GM18868 (cell line): ENCODE results near the gene JADE3.
A peak's percentile ranks its signal among the peaks of the same experiment; 100 is the strongest.
"Not testable (repeated sequence)": the region's sequence is repeated elsewhere in the genome, so short reads cannot be mapped to it uniquely, and the experiment has no call there.

Experiments used
- ATAC-seq: cut with Tn5 transposase; IDR thresholded peaks from one replicate; pipeline ENCODE4 v1.9.1; 2021; ENCODE audit warnings: mild to moderate bottlenecking, moderate library complexity; ENCODE audit not compliant: unreplicated experiment

Gene JADE3

DNA sequence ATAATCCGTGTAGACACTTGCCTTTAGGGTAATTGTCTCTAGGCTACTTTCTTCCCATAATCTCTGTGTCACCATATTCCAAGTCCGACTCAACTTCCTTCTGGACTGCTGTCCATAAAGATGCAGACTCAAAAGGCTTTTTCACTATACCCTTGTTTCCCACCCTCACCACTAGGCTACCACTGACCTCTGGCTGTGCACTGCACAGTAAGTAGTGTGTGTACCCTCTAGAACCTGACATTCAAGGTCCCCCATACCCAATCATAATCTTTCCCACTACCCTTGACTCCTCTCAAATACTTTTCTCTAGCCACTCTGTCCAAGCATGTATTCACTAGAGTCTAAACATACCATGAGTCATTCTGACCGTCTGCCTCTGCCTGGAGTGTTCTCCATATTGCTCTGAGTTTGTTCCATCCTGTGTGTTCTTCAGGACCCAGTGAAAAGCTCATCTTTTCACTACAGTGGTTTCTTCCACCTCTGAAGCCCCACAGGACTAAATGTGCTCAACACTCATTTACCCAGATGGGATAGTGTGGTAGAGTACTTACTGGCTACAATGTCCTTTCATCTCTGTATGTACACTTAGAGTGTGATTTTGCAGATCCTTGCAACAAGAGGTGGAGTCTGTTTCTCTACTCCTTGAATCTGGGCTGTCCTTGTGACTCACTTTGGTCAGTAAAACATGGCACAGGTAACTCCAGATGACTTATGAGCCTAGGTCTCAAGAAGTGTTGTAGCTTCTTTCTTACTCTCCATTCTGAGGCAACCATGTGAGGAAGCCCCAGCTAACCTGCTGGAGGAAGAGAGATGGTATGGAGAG lies 17.4 kb downstream of the JADE3 start:
- no peak for ATAC-seq

DNA sequence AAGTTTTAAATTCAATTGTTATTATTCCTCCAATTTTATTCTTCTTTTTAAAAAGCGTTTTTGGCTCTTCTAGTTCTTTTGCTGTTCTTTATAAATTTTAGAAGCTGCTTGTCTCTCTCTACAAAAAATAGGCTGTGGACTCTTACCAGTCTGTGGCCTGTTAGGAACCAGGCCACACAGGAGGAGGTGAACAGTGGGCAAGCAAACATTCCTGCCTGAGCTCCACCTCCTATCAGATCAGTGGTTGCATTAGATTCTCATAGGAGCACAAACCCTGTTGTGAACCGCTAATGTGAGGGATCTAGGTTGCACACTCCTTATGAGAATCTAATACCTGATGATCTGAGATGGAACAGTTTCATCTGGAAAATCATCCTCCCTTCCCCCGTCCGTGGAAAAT lies 23.1 kb downstream of the JADE3 start:
- no peak for ATAC-seq

DNA sequence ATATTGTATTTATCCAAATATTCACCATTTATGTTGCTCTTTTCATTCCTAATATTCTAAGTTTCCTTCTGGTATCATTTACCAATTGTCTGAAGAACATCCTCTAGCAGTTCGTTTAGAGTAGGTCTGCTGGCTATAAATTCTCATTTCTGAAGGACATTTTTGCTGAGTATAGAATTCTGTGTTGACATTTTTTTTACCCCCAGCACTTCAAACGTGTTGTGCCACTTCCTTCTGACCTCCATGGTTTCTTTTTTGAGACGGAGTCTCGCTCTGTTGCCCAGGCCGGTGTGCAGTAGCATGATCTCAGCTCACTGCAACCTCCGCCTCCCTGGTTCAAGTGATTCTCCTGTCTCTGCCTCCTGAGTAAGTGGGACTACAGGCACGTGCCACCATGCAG lies 26.4 kb downstream of the JADE3 start:
- ATAC-seq: no peak

DNA sequence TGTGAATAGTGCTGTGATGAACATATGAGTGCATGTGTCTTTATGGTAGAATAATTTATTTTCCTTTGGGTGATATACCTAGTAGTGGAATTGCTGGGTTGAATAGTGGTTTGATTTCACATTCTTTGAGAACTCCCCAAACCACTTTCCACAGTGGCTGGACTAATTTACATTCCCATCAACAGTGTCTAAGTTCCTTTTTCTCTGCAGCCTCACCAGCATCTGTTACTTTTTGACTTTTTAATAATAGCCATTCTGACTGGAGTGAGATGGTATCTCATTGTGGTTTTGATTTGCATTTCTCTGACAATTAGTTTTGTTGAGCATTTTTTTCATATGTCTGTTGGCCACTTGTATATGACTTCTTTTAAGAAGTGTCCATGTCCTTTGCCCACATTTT lies 29.1 kb downstream of the JADE3 start:
- ATAC-seq: no peak

DNA sequence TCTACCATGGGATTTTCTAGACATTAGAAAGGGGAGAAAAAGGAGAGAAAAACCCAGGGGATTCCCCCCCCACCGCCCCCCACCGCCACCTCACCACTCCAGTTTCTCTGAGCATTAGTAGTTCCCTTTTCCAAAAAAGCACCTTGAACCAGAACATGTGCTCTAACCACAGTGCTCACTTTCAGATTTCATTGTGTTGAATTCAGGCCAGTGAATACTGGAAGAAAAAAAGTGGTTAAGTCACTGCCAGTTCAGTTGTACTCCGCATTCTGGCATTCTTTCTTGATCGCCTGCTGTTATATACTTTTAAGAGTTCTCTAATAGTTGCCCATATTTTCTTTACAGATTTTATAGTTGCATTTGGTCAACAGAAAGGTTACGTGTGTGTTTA lies 40.9 kb downstream of the JADE3 start:
- peak; percentile 90 for ATAC-seq

DNA sequence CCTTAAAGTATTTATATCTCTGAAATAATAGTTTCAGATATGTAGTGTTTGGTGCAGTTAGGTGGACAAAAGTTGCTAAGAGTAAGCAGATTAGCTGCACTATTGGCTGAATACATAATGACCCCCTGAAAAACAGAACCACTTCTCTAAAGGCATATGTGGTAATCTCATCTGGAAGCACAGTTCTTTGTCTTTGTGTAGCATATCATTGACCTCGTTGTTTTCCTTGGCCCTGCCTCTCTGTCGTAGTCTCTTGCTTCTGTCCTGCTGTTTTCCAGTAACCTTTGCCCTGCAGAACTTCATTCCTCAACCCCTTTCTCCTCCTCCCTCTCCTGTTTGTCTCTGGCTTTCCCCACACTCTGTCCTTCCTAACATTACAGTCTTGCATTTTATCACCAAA lies 41.4 kb downstream of the JADE3 start:
- ATAC-seq: peak; percentile 54

DNA sequence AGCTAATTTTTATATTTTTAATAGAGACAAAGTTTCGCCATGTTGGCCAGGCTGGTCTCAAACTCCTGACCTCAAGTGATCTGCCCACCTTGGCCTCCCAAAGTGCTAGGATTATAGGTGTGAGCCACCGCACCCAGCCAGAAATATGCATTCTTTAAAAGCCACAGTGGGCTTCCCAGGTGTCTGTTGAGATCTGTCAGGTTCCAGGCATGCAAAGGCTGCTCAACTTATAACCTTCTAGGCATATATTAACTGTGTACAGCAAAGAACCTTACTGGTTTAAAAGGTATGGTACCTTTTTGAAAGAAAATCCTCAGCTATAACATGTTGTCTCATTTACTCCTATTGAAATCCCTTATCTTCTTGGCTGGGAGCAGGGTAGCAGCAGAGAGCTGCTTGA lies 42.5 kb downstream of the JADE3 start:
- no peak for ATAC-seq

DNA sequence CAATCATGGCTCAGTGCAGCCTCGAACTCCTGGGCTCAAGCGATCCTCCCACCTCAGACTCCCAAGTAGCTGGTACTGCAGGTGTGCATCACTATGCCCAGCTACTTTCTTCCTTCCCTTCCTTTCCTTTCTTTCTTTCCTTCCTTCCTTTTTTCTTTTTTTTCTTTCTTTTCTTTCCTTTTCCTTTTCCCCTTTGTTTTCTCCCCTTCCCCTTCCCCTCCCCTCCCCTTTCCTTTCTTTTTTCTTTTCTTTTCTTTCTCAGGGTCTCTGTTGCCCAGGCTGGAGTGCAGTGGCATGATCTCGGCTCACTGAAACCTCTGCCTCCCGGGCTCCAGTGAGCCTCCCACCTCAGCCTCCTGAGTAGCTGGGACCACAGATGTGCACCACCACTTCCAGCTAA lies 44.4 kb downstream of the JADE3 start:
- not testable (repeated sequence) for ATAC-seq

DNA sequence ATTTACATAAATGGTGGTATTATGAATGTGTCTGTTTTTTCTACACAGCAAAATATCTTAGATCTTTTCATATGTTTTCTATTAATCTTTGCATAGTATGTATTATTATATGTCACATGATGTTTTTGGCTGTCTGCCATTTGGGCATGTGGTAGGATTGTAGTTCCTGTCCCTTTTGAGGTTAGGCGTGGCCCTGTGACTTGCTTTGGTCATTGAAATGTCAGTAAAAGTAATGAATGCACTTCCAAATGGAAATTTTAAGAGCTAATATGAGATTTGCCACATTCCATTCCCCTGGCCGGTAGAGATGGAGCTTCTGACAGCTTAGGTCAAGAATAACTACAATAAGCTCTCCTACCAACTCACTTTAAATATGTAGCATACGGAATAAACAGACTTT lies 45.1 kb downstream of the JADE3 start:
- no peak for ATAC-seq

DNA sequence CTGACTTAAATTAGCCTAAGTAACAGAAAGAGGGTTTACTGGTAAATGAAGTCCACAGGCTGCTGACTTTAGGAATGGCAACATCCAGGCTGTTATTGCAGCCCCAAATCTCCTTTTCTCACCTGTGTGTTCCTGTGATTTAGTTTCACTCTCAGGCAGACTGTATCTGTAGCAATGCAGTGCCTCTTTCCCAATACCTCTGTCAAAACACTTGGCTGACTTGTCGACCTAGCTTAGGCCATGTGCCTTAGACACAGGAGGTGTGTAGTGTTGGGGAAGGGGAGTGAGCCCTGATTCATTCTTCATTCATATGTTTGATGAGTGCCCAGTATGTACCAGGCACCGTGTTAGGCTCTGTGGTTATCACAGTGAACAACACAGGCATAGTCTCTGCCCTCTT lies 46.9 kb downstream of the JADE3 start:
- no peak for ATAC-seq

DNA sequence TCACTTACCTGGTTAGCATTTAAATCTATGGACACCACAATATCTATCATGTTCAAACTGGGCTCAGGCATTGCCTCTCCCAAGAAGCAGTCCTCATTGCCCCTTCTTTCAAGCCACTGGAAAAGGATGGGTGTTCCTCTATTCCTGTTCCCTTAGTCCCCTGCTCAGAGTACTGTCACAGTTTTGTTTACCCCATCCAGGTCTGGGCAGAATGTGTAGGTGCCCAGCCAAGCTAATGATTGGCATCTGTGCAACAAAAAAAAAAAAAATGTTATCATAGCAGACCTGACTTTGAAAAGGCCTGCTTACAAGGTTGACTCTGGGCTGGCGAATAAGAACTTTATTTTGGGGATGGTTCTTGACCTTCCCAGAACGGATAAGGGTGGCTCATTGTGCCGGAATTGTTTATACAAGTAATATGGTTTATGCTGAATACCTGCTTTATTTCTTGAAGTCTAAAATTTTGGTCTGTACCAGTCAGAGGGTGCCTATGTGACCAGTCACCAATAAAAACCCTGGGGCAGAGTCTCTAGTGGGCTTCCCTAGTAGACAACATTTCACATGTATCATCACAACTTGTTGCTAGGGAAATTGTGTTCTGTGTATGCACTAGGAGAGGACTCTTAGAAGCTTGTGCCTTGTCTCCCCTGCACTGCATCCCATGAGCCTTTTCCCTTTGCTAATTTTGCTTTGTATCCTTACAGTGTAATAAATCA lies 47.9 kb downstream of the JADE3 start:
- ATAC-seq: no peak

DNA sequence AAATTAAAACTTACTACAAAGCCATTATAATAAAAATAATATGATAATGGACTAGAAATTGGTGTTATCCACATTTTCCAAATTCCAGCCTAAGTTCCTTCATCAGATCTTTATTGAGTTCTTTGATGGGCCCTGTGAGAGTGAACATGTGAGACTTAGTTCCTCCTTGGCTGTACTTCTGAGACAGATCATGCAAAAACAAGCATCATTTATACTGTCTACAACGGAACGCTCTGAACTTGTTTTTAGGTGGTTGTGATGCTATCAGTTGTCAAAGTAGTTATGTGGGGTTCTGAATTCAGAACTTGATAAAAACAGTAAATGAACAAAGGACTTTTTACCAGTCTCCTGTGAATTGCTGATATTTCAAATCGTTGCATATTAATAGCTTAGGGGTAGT lies 48.9 kb downstream of the JADE3 start:
- no peak for ATAC-seq

DNA sequence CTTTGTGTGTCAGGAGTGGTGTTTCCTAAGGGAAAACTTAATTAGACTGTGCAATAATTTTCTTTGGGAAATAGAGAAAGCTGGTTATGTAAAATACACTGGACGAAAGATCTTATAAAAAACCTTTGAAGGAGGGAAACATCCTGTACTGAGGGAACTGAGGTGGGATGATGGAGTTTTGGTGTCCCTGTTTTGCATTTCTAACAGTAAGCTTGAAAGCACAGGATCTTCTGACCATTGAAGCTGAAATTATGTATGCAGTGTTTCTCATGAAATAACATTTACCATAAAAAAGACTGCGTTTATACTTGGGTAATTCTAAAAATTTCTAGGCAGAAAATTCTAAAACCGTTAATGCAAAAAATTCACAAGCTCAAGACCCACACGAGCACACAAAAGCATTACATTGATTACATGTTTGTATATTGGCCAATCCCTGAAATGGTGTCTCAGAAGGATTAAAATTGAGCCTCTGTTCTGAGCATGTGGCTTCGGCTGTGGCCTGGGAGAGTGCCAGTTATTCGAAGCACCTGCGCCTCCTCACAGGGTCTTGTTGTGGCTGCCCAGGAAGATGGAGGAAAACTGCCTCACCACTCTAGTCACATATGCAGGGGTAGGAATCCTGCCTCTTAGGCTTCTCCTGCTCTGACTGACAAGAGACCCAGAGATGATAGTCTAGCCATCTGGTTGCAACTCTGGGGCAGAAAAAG lies 49.5 kb downstream of the JADE3 start:
- ATAC-seq: no peak

DNA sequence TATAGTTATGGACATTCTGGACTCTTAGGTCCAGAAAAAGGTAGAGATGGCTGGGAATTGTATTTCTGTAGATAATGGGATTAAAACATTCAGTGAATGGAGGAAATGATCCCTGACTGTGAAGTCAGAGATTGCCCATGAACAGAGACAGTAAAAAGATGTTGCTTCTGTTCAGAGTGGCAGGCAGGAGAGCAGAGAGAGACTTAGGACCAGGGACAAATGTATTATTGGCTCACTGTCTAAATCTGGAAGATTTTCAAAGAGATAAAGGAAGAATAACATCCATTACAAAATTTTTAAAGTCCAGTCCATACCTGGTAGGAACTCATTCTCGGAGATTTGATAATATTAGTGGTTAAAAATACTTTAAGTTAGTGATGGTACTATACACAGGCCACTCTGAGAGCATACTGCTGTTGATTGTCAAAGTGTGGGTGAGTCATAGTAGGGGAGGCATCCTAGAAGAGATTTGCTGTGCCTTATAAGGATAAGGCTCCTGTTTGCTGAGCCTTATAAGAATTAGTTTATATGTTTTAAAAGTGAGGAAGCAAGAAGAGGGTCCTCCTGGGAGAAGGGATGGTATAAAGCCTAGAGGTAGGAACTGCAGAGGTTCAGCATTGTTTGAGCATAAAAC lies 53.0 kb downstream of the JADE3 start:
- ATAC-seq: no peak

DNA sequence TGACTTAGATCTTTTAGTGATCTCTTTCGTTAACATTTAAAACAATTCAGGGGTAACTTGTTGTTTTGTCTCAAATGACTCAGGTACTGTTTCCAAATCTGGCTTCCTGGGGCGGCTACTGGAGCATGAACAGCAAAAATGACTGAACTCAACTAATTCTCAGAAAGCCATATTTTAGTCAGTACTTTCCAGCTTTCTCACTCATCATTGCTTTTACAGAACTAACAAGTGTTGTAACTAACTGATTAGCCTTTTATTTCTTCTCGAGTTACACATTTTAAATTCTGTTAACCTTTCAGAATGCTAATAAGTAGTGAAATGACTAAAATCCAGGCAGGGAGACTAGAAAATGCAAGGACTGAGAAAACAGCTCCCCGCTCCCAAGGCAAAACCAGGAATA lies 55.3 kb downstream of the JADE3 start:
- peak; percentile 84 for ATAC-seq

DNA sequence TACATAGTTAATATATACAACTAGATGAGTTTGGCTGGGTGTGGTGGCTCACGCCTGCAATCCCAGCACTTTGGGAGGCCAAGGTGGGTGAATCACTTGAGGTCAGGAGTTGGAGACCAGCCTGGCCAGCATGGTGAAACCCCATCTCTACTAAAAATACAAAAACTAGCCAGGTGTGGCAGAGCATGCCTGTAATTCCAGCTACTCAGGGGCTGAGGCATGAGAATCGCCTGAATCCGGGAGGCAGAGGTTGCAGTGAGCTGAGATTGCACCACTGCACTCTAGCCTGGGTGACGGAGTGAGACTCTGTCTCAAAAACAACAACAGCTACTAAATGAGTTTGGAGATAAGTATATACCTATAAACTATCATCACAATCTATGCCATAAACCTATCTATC lies 64.8 kb downstream of the JADE3 start:
- ATAC-seq: not testable (repeated sequence)

DNA sequence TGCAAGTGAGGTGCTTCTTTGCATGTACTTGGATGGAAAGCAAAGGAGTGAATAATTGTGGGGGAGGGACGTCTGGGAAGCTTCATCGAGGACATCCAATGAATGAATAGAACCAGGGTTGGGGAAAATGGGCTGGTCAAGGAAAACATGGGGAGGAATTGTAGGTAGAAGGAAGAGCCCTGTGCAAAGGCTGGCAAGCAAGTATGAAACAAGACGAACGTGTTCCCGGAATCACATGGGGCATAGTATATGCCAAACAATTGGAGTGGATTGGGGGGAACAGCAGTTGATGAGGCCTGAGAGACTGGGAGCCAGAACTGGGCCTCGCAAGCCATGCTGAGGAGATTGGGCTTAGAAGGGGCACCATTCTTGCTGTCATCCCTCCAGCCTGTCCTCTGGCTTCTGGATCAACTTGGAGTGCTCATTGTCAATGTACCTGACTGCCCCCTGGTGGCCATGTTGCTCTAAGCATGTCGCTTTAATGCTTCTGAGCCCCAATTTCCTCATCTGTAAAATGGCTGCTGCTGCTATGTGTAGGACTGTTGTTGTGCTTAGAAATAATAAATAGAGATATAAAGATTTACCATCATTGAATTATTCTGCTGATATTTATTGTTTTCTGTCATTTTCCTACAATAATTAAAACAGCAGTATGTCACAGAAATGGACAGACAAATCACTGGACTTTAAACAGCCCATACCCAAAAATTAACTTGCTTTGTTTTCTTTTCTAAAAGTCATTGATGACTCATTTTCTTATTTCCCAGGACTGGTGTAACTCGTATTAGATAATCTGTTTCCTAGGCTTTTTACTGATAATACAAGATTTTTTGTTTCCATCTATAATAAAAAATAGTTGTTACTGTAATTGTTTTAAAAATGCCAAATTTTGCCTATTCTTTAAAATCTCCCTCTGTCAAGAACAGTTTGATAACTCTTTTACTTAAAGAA lies 66.4 kb downstream of the JADE3 start:
- peak; percentile 68 for ATAC-seq

DNA sequence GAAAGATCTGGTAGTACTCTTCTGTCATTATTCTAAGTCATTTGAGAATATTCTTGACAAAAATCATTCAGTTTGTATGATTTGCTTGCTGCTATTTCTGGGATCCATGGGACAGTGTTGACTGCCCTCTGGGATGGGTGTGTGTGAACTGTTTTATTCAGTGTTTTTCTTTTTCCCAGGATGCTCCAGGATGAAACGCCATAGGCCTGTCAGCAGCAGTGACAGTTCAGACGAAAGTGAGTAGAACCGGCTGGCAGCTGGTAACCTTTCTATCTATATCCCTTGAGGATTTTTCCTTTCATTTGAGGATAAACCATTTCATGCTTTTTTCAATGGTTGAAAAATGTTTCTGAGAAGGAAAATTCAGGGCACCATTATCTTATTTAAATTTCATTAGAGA lies 72.5 kb downstream of the JADE3 start:
- no peak for ATAC-seq

DNA sequence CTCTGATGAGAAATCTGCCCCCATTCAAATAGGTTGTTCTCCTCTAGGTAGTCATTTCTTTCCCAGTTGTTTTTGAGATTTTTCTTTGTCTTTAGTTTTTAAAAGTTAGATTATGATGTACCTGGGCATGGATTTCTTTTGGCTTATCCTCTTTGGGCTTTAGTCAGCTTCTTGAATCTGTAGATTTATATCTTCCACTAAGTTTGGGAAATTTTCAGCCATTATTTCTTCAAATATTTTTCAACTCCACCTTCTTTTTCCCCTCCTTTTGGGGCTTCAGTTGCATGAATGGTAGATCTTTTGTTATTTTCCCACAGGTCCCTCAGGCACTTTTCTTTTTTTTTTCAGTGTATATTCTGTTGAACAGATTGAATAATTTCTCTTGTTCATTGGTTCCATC lies 77.3 kb downstream of the JADE3 start:
- no peak for ATAC-seq

DNA sequence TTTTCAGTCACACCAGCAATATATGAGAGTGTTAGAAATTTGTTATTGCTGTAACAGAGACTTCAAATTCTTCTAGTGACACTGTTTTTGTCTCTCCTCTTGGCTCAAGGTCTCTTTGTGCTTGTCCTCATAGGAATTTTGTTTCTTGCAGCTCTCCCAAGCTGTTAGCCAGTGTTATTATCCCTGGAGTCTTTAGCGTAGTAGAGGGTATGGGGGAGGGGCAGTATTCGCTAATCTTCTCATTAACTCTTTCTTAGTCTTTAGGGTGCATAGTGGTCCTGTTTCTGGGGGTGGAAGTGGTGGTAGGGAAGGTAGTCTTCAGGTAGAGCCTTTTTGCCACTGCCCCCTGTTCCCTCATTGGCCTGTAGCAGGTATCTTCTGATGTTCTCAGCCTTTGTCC lies 79.4 kb downstream of the JADE3 start:
- ATAC-seq: no peak
